CD4-positive, alpha-beta memory T cell (primary cell): ENCODE results near the gene TEDC1. TPM values are rescaled to one million over a fixed set of nuclear protein-coding genes. Genes with fewer than 3 reads are reported as not detected.

Experiments used
- CTCF ChIA-PET: fragments of 350-600 bp; sonication (Branson Sonifier 250); formaldehyde crosslinking; loops from one replicate; lab custom pipeline; 2021; ENCODE audit warnings: inconsistent platforms; ENCODE audit not compliant: partially characterized antibody; lab: Charles Lee
- POLR2A ChIA-PET: fragments of 350-600 bp; sonication (Branson Sonifier 250); formaldehyde crosslinking; loops from one replicate; lab custom pipeline; 2021; ENCODE audit not compliant: partially characterized antibody; lab: Charles Lee
- DNase-seq, 5 donors: peaks; one replicate each; pipeline versions ENCODE4 v3.0.0 to v3.0.0-alpha.2; 2020 to 2022; ENCODE audit warnings: mixed read lengths in 1 of 5
- H3K27ac ChIP-seq: one replicate; pipeline ENCODE4 v1.7.0; 2013; ENCODE audit warnings: low read depth, low read length
- H3K27me3 ChIP-seq: 2 replicates; pipeline ENCODE4 v1.7.0; 2013; ENCODE audit warnings: mild to moderate bottlenecking, low read length, moderate library complexity; ENCODE audit not compliant: insufficient read depth
- H3K36me3 ChIP-seq: 2 replicates; pipeline ENCODE4 v1.7.0; 2013; ENCODE audit warnings: mild to moderate bottlenecking, low read length, moderate library complexity; ENCODE audit not compliant: insufficient read depth
- H3K4me1 ChIP-seq: 2 replicates; pipeline ENCODE4 v1.7.0; 2013; ENCODE audit warnings: mild to moderate bottlenecking, low read length, moderate library complexity; ENCODE audit not compliant: insufficient read depth
- H3K4me3 ChIP-seq, 2 donors: one replicate each; pipeline ENCODE4 v1.7.0; 2013; ENCODE audit warnings: low read length in 2 of 2, mild to moderate bottlenecking in 1 of 2
- H3K9me3 ChIP-seq, 2 donors: one replicate each; pipeline ENCODE4 v1.7.0; 2013; ENCODE audit warnings: low read length in 2 of 2, control low read depth in 1 of 2; ENCODE audit not compliant: control insufficient read depth in 1 of 2
- H3K27ac Mint-ChIP-seq, 7 donors: one replicate each; pipeline ENCODE4 v1.8.0; 2020 to 2021; ENCODE audit warnings: mixed read lengths in 7 of 7, mild to moderate bottlenecking in 6 of 7, inconsistent platforms in 3 of 7, moderate library complexity in 3 of 7
- H3K27me3 Mint-ChIP-seq, 2 donors: one replicate each; pipeline ENCODE4 v1.8.0; 2020 to 2021; ENCODE audit warnings: mixed read lengths in 2 of 2
- H3K36me3 Mint-ChIP-seq, 2 donors: one replicate each; pipeline ENCODE4 v1.8.0; 2020 to 2021; ENCODE audit warnings: mixed read lengths in 2 of 2, inconsistent platforms in 1 of 2, mild to moderate bottlenecking in 1 of 2
- H3K4me1 Mint-ChIP-seq, 4 donors: one replicate each; pipeline ENCODE4 v1.8.0; 2020 to 2021; ENCODE audit warnings: mixed read lengths in 4 of 4, mild to moderate bottlenecking in 1 of 4
- H3K4me3 Mint-ChIP-seq, 8 donors: one replicate each; pipeline ENCODE4 v1.8.0; 2020 to 2021; ENCODE audit warnings: mixed read lengths in 8 of 8, mild to moderate bottlenecking in 7 of 8, moderate library complexity in 6 of 8, inconsistent platforms in 3 of 8
- H3K9me3 Mint-ChIP-seq, 8 donors: one replicate each; pipeline ENCODE4 v1.8.0; 2020 to 2021; ENCODE audit warnings: mixed read lengths in 8 of 8, mild to moderate bottlenecking in 5 of 8, inconsistent platforms in 3 of 8, moderate library complexity in 1 of 8
- intact Hi-C: fragments of 100-400 bp; cut with micrococcal nuclease; formaldehyde crosslinking; loops from one replicate; pipeline ENCODE4 v1.15.1; 2023
- polyA plus RNA-seq, 2 donors: library from polyadenylated mRNA; unstranded; fragments of 300-500 nt; fragmentation: Illumina TruSeq; gene quantifications; one replicate each; pipeline ENCODE4 v1.2.3, GENCODE V29; 2021
- total RNA-seq, 2 experiments: library from RNA; stranded (reverse); gene quantifications; one replicate each; pipeline ENCODE4 v1.2.3, GENCODE V29; 2021

The TEDC1 gene
- total and polyA plus RNA-seq, 4 experiments from 2014 or later: 10.2 to 30.2 (median 17.9) TPM

DNA sequence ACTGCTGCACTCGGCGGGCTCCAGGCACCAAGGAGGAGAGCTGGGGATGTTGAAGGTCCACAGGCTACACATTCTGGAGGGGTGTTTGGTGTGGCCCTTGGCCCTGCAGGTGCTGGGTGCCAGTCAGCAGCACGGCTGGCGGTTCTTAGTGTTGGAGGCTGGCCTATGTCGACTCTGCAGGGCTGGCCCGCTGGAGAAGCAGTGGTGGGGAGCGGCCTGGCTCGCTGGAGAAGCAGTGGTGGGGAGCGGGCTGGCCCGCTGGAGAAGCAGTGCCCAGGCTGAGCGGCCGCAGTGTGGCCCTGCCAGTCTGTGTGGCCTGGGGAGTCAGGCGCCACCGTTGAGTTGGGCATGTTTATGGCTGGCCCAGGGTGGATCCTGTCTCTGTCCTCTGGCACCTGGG lies 44.1 kb upstream of the TEDC1 start:
- peaks cover 0 to under 1% (median under 1%) of the 10 kb centered on the region in 4 donors for H3K4me1 Mint-ChIP-seq
- intact Hi-C loops: loop anchor here (10.0 kb wide), 1 partner anchor 72 kb away; no protein-coding TSS in a partner anchor
- POLR2A ChIA-PET: interaction anchor here (3.2 kb wide), 1 partner anchor 42 kb away, joined by 29 read pairs; no protein-coding TSS in a partner anchor

DNA sequence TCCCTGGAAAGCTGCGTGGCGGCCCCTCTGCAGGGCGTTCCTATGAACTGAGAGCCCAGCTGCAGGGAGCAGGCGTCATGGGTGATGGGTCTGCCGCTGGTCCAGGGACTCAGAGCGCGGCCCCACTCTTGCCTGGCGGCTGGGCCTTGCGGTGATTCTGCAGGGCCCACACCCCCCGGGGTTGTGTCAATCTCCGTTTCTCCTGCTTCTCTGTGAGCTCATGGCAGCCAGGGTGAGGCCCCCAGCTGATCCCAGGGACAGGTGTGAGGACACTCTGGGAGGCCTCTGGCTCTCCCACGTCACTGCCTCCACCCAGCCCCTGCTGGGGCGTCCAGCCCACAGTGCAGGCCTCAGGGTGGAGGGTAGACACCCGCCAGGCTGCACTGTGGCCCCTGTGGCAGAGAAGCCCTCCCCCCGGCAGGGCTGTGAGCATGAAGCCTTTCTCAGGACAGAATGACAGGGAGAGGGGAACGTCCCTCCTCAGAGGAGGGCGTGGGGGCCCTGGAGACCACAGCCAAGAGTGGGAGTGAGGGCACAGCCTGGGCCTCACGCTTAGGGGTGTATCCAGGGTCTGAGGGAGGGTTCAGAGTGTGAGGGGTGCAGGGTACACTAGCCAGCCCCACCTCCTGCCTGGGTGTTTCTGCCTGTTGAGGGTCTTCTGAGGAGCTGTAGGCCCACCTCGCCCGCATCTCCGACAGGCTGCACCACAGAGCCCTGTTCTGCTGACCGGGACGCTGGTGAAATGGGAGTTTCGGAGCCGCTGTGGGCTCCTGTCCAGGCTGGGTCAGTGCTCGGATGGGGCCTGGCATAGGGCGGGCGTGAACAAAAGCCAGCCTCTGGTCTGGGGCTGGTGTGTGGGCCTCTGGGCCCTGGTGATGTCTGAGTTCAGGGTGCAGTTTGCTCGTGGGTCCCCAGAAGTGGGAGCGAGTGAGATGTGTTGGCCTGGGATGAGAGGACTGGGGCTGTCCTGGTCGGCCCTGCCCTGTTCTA lies 43.1 kb upstream of the TEDC1 start:
- DNase-seq: no peak
- ChIA-PET CTCF (interaction anchor here (0.7 to 3.1 kb wide), 8 partner anchors 8 to 81 kb away, joined by 3 to 20 read pairs (median 4); partner anchors contain the start of gene CRIP1), POLR2A (interaction anchor here (0.9 to 3.2 kb wide), 6 partner anchors 24 to 77 kb away, joined by 3 to 29 read pairs (median 4); partner anchors contain the start of gene CRIP1)
- no peaks in the 10 kb centered on the region for H3K9me3 ChIP-seq
- H3K4me3 ChIP-seq: no peak overlapping the region
- H3K4me3 Mint-ChIP-seq: no peak overlapping the region
- H3K9me3 Mint-ChIP-seq: peaks cover 0 to 2% (median 0%) of the 10 kb centered on the region in 8 donors
- intact Hi-C loops: loop anchor here (1.0 to 10.0 kb wide), 3 partner anchors 33 to 73 kb away; no protein-coding TSS in a partner anchor
- peaks cover 4 to 8% of the 10 kb centered on the region in 2 donors for H3K36me3 Mint-ChIP-seq
- H3K27ac ChIP-seq: no peak overlapping the region
- H3K36me3 ChIP-seq: peaks cover 8% of the 10 kb centered on the region
- H3K27ac Mint-ChIP-seq: peak overlapping the region in 4 of 7 donors; percentile 15 to 60 (median 32)
- H3K4me1 Mint-ChIP-seq: no peaks in the 10 kb centered on the region
- no peaks in the 10 kb centered on the region for H3K27me3 ChIP-seq
- no peaks in the 10 kb centered on the region for H3K4me1 ChIP-seq
- H3K27me3 Mint-ChIP-seq: no peaks in the 10 kb centered on the region

More for the DNA sequence above, 44.1 kb upstream of the TEDC1 start:
- Histone ChIP-seq H3K4me1 (no peaks in the 10 kb centered on the region), H3K27me3 (no peaks in the 10 kb centered on the region), H3K4me3 (no peak overlapping the region), H3K9me3 (no peaks in the 10 kb centered on the region), H3K27ac (no peak overlapping the region), H3K36me3 (peaks cover 13% of the 10 kb centered on the region)
- H3K27me3 Mint-ChIP-seq: no peaks in the 10 kb centered on the region
- DNase-seq: no peak
- H3K9me3 Mint-ChIP-seq: peaks cover 0 to 2% (median 0%) of the 10 kb centered on the region in 8 donors
- no peak overlapping the region for H3K4me3 Mint-ChIP-seq
- CTCF ChIA-PET: interaction anchor here (1.5 to 3.1 kb wide), 4 partner anchors 9 to 76 kb away, joined by 3 to 20 read pairs (median 12); no protein-coding TSS in a partner anchor
- H3K27ac Mint-ChIP-seq: no peak overlapping the region
- H3K36me3 Mint-ChIP-seq: peaks cover 5 to 6% of the 10 kb centered on the region in 2 donors

DNA sequence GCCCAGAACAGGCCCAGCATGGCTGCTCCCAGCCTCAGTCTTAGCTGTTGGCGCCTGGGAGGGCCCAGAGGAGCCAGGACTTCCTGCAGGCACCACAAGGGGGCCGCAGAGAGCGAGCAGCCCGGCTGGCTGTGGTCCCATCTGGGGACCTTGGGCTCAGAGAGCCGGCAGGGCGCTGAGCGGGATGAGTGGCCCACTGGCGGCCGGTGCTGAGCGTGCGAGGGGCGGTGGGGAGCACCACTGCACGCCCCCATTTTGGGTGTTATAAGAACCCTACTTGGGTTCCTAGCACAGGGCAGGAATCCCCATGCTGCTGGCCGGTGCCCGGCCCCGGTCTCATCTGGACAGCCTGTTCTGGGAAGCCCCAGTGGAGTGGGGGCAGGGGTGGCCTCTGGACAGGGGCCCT lies 42.3 kb upstream of the TEDC1 start:
- peaks cover 8% of the 10 kb centered on the region for H3K36me3 ChIP-seq
- peak overlapping the region in 2 of 7 donors; percentile 15 to 42 for H3K27ac Mint-ChIP-seq
- H3K27me3 ChIP-seq: no peaks in the 10 kb centered on the region
- peaks cover 0 to 2% (median 0%) of the 10 kb centered on the region in 8 donors for H3K9me3 Mint-ChIP-seq
- no peak overlapping the region for H3K4me3 ChIP-seq
- peak; percentile 52 to 77 (median 64) for DNase-seq
- no peak overlapping the region for H3K4me3 Mint-ChIP-seq
- no peaks in the 10 kb centered on the region for H3K27me3 Mint-ChIP-seq
- CTCF ChIA-PET: interaction anchor here (0.7 to 3.1 kb wide), 7 partner anchors 18 to 80 kb away, joined by 3 to 20 read pairs (median 4); partner anchors contain the start of gene CRIP1
- no peaks in the 10 kb centered on the region for H3K4me1 ChIP-seq
- H3K36me3 Mint-ChIP-seq: peaks cover 4 to 13% of the 10 kb centered on the region in 2 donors
- POLR2A ChIA-PET: interaction anchor here (0.9 to 3.2 kb wide), 6 partner anchors 23 to 78 kb away, joined by 3 to 29 read pairs (median 4); partner anchors contain the start of gene CRIP1
- H3K27ac ChIP-seq: no peak overlapping the region
- intact Hi-C loops: loop anchor here (1.0 to 10.0 kb wide), 3 partner anchors 32 to 74 kb away; no protein-coding TSS in a partner anchor
- H3K9me3 ChIP-seq: no peaks in the 10 kb centered on the region
- no peaks in the 10 kb centered on the region for H3K4me1 Mint-ChIP-seq

DNA sequence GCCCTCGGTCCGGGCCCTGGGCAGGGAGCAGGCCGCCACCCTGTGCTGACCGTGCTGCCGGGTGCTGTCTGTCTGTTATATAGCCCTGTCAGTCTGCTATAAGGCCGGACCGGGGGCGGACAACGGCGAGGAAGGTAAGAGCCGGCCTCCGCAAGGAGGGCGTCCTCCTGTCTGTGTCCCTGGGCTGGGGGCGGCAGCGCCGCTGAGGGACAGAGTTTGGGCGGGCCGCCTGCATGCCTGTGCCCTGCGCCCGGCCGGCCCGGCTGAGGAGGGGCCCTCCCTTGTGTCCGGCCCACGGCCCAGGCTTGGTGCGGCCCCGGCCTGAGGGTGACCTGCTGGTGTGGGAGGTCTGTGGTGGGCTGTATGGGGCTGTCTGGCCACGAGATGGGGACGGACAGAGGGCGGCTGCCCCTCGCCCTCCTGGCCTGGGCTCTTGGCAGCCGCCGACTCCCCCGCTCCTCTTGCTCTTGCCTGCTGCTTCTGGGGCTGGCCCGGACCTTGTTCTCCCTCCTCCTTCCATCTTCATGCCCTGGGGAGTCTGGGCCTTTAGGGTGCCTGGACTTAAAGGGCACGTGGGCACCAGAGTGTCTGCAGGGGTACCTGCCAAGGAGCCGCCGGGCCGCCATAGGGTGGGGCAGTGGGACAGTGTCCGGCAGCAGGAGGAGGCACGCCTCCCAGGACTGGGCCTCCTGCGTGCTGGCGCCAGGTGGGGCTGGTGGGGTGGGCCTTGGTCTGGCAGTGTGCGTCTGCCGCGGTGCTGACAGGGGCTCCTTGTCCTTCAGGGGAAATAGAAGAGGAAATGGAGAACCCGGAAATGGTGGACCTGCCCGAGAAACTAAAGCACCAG lies 41.5 kb upstream of the TEDC1 start:
- Histone ChIP-seq H3K4me3 (no peak overlapping the region), H3K9me3 (no peaks in the 10 kb centered on the region), H3K27me3 (no peaks in the 10 kb centered on the region), H3K27ac (no peak overlapping the region), H3K4me1 (no peaks in the 10 kb centered on the region), H3K36me3 (peaks cover 12% of the 10 kb centered on the region)
- DNase-seq: no peak
- intact Hi-C loops: loop anchor here (2.0 to 10.0 kb wide), 2 partner anchors 31 to 75 kb away; no protein-coding TSS in a partner anchor
- Mint-ChIP-seq H3K36me3 (peaks cover 4 to 17% of the 10 kb centered on the region in 2 donors), H3K9me3 (peaks cover 0 to 2% (median 0%) of the 10 kb centered on the region in 8 donors), H3K27ac (no peak overlapping the region), H3K27me3 (no peaks in the 10 kb centered on the region), H3K4me1 (no peaks in the 10 kb centered on the region), H3K4me3 (no peak overlapping the region)
- ChIA-PET POLR2A (no interaction called here), CTCF (interaction anchor here (1.0 to 1.5 kb wide), 2 partner anchors 33 to 40 kb away, joined by 4 read pairs; no protein-coding TSS in a partner anchor)

DNA sequence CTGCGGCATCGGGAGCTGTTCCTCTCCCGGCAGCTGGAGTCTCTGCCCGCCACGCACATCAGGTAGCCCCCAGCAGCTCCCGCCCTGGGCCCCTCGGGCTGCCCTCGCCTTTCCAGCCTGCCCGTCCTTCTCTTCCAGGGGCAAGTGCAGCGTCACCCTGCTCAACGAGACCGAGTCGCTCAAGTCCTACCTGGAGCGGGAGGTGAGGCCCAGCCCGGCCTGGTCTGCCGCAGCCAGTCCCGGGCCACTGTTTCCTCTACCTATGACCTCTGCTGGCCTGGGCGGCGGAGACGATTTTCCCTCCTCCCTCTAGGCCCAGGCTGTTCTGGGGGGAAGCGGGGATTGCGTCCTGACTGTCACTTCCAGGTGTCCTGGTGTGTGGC lies 40.9 kb upstream of the TEDC1 start:
- no peaks in the 10 kb centered on the region for H3K27me3 Mint-ChIP-seq
- H3K4me1 Mint-ChIP-seq: no peaks in the 10 kb centered on the region
- H3K4me3 ChIP-seq: no peak overlapping the region
- no peaks in the 10 kb centered on the region for H3K9me3 ChIP-seq
- H3K9me3 Mint-ChIP-seq: peaks cover 0 to 2% (median 0%) of the 10 kb centered on the region in 8 donors
- no peak overlapping the region for H3K27ac ChIP-seq
- no peak overlapping the region for H3K27ac Mint-ChIP-seq
- H3K27me3 ChIP-seq: no peaks in the 10 kb centered on the region
- ChIA-PET CTCF (interaction anchor here (1.0 to 1.5 kb wide), 2 partner anchors 32 to 39 kb away, joined by 4 read pairs; no protein-coding TSS in a partner anchor), POLR2A (no interaction called here)
- no peak overlapping the region for H3K4me3 Mint-ChIP-seq
- DNase-seq: no peak
- intact Hi-C loops: no loop called here
- H3K4me1 ChIP-seq: no peaks in the 10 kb centered on the region
- peaks cover 4 to 17% of the 10 kb centered on the region in 2 donors for H3K36me3 Mint-ChIP-seq
- H3K36me3 ChIP-seq: peaks cover 12% of the 10 kb centered on the region

DNA sequence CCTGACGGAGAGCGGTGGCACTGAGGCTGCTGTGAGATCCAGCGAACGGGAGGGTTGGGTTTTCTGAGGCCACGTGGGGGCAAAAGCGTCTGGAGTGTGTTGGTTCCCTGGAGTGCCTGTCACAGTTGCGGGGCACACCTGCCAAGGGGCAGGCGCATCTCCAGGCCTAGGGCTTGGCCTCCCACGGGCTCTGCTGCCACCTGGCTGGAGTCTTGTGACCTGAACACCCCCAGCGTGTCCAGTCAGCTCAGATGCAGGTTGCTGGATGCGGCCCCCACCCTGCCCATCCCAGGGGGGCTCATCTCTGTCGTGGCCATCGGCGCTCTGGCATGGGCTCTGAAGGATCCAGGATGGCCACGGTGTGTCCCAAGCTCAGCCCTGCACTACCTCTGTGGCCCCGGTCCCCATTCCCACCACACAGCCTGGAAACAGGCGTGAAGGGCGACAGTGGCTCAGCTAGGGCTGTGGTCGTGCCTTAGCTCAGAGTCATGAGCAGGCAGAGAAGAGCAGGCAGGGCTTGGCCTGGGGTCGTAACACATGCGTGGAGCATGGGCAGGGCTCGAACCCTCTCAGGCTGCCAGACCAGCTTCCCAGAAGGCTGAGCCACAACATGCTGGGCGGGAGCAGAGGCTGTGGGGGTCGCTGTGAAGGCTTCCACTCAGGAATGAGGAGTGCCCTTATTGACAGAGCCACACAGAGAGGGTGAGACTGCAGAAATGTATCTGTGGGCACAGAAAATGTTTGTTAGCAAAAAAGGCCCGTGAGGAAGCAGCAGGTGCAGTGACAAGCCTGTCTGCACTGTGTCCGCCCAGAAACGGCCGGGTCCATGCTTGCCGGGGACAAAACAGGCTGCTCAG lies 40.0 kb upstream of the TEDC1 start:
- CTCF ChIA-PET: interaction anchor here (1.5 kb wide), 1 partner anchor 31 kb away, joined by 4 read pairs; no protein-coding TSS in a partner anchor
- Histone ChIP-seq H3K9me3 (no peaks in the 10 kb centered on the region), H3K27ac (no peak overlapping the region), H3K27me3 (no peaks in the 10 kb centered on the region), H3K4me1 (no peaks in the 10 kb centered on the region), H3K4me3 (no peak overlapping the region), H3K36me3 (peaks cover 12% of the 10 kb centered on the region)
- Mint-ChIP-seq H3K27ac (peak overlapping the region in 1 of 7 donors; percentile 22), H3K27me3 (no peaks in the 10 kb centered on the region), H3K9me3 (peaks cover 0 to 2% (median 0%) of the 10 kb centered on the region in 8 donors), H3K36me3 (peaks cover 4 to 22% of the 10 kb centered on the region in 2 donors), H3K4me1 (no peaks in the 10 kb centered on the region), H3K4me3 (no peak overlapping the region)
- DNase-seq: no peak
- intact Hi-C loops: no loop called here
- POLR2A ChIA-PET: interaction anchor here (0.9 to 1.1 kb wide), 2 partner anchors 11 to 38 kb away, joined by 3 read pairs; no protein-coding TSS in a partner anchor
